HEK293 (cell line): ENCODE data around the gene ZNF680.

Experiments used
- CTCF ChIA-PET: fragments of 350-600 bp; formaldehyde crosslinking; extraction: SDS; loops from one replicate; lab custom pipeline; 2021; ENCODE audit warnings: antibody characterized with exemption; lab: Yijun Ruan, JAX
- POLR2A ChIA-PET: fragments of 300-600 bp; formaldehyde crosslinking; extraction: SDS; loops from one replicate; lab custom pipeline; 2020; ENCODE audit warnings: antibody characterized with exemption, inconsistent platforms; lab: Yijun Ruan, JAX
- H3K27ac ChIP-seq: fragments of 200-500 bp; sonication (Bioruptor generic); 2 replicates; pipeline ENCODE4 v1.5.1; 2014; ENCODE audit warnings: low read depth, low read length, control low read depth, inconsistent platforms; ENCODE audit errors: extremely low read depth
- H3K36me3 ChIP-seq, 2 experiments: fragments of 200-500 bp in 1 of 2; sonication (Bioruptor generic) in 1 of 2; 1 replicate in 1 of 2; 2 replicates in 1 of 2; pipeline ENCODE4 v1.5.1; 2014 to 2017; ENCODE audit warnings: inconsistent platforms in 2 of 2, low read length in 2 of 2; ENCODE audit not compliant: control insufficient read depth in 2 of 2, insufficient read depth in 1 of 2
- H3K4me1 ChIP-seq: fragments of 200-500 bp; sonication (Bioruptor generic); 2 replicates; pipeline ENCODE4 v1.5.1; 2014; ENCODE audit warnings: mild to moderate bottlenecking, low read length, inconsistent platforms; ENCODE audit not compliant: control insufficient read depth, insufficient read depth
- H3K4me3 ChIP-seq: 2 replicates; pipeline ENCODE4 v1.5.1; 2011; ENCODE audit warnings: low read depth, mild to moderate bottlenecking, control low read depth, low read length, moderate library complexity
- H3K9me3 ChIP-seq: fragments of 200-500 bp; sonication (Bioruptor generic); 2 replicates; pipeline ENCODE4 v1.5.1; 2014; ENCODE audit warnings: low read depth, low read length, inconsistent platforms; ENCODE audit not compliant: control insufficient read depth, insufficient read depth
- HOXC10 ChIP-seq: sonication (generic); formaldehyde crosslinking; IDR thresholded peaks from 2 replicates; pipeline ENCODE4 v1.8.1; 2023; ENCODE audit warnings: mild to moderate bottlenecking, missing genetic modification reagents
- KLF7 ChIP-seq: fragments of 450-650 bp; formaldehyde crosslinking; IDR thresholded peaks from 2 replicates; pipeline ENCODE4 v1.5.1; 2016; ENCODE audit warnings: missing biosample characterization, missing genetic modification characterization, borderline replicate concordance
- RBAK ChIP-seq: fragments of 450-650 bp; formaldehyde crosslinking; IDR thresholded peaks from 2 replicates; pipeline ENCODE4 v1.5.1; 2016; ENCODE audit warnings: missing biosample characterization, missing genetic modification characterization
- SCRT2 ChIP-seq: fragments of 450-650 bp; formaldehyde crosslinking; IDR thresholded peaks from 2 replicates; pipeline ENCODE4 v1.5.1; 2016; ENCODE audit warnings: missing biosample characterization, missing genetic modification characterization
- SETDB1 ChIP-seq: IDR thresholded peaks from one replicate; pipeline ENCODE4 v1.6.1; 2017; ENCODE audit warnings: mild to moderate bottlenecking, low read length, moderate library complexity, mixed read lengths; ENCODE audit not compliant: insufficient read length
- ZFHX2 ChIP-seq: fragments of 450-650 bp; formaldehyde crosslinking; conservative IDR thresholded peaks from 2 replicates; pipeline ENCODE4 v1.5.1; 2016; ENCODE audit warnings: missing biosample characterization, missing genetic modification characterization
- ZFP37 ChIP-seq: fragments of 450-650 bp; formaldehyde crosslinking; IDR thresholded peaks from 2 replicates; pipeline ENCODE4 v1.5.1; 2016; ENCODE audit warnings: missing biosample characterization, missing genetic modification characterization
- ZIC2 ChIP-seq: fragments of 450-650 bp; formaldehyde crosslinking; IDR thresholded peaks from 2 replicates; pipeline ENCODE4 v1.5.1; 2016; ENCODE audit warnings: missing biosample characterization, missing genetic modification characterization
- ZNF214 ChIP-seq: fragments of 450-650 bp; formaldehyde crosslinking; IDR thresholded peaks from 2 replicates; pipeline ENCODE4 v1.5.1; 2017; ENCODE audit warnings: missing biosample characterization, mild to moderate bottlenecking, missing genetic modification characterization, borderline replicate concordance
- ZNF24 ChIP-seq: fragments of 450-650 bp; formaldehyde crosslinking; IDR thresholded peaks from 2 replicates; pipeline ENCODE4 v1.5.1; 2016; ENCODE audit warnings: missing biosample characterization, missing genetic modification characterization
- ZNF274 ChIP-seq, 2 experiments: fragments of 200-500 bp in 1 of 2; fragments of 450-650 bp in 1 of 2; sonication (Bioruptor generic) in 1 of 2; formaldehyde crosslinking in 1 of 2; IDR thresholded peaks; 2 replicates each; pipeline versions ENCODE4 v1.5.1 to v1.6.1; 2014 to 2016; ENCODE audit warnings: borderline replicate concordance in 1 of 2, inconsistent platforms in 1 of 2, low read length in 1 of 2, missing biosample characterization in 1 of 2, missing genetic modification characterization in 1 of 2
- ZNF350 ChIP-seq: fragments of 450-650 bp; formaldehyde crosslinking; IDR thresholded peaks from 2 replicates; pipeline ENCODE4 v1.5.0; 2017; ENCODE audit warnings: missing biosample characterization, mild to moderate bottlenecking, missing genetic modification characterization
- ZNF423 ChIP-seq: fragments of 450-650 bp; formaldehyde crosslinking; IDR thresholded peaks from 2 replicates; pipeline ENCODE4 v1.5.1; 2016; ENCODE audit warnings: missing biosample characterization, missing genetic modification characterization
- ZNF426 ChIP-seq: fragments of 450-650 bp; formaldehyde crosslinking; IDR thresholded peaks from 2 replicates; pipeline ENCODE4 v1.5.1; 2017; ENCODE audit warnings: missing biosample characterization, missing genetic modification characterization, mild to moderate bottlenecking, inconsistent platforms, moderate library complexity
- ZNF501 ChIP-seq: fragments of 450-650 bp; formaldehyde crosslinking; IDR thresholded peaks from 2 replicates; pipeline ENCODE4 v1.5.1; 2016; ENCODE audit warnings: missing biosample characterization, missing genetic modification characterization
- ZNF521 ChIP-seq: fragments of 450-650 bp; formaldehyde crosslinking; IDR thresholded peaks from 2 replicates; pipeline ENCODE4 v1.5.1; 2017; ENCODE audit warnings: missing biosample characterization, mild to moderate bottlenecking, missing genetic modification characterization
- ZNF555 ChIP-seq: fragments of 450-650 bp; formaldehyde crosslinking; conservative IDR thresholded peaks from 2 replicates; pipeline ENCODE4 v1.5.1; 2017; ENCODE audit warnings: missing biosample characterization, mild to moderate bottlenecking, missing genetic modification characterization, inconsistent platforms
- ZNF621 ChIP-seq: fragments of 450-650 bp; formaldehyde crosslinking; IDR thresholded peaks from 2 replicates; pipeline ENCODE4 v1.5.1; 2017; ENCODE audit warnings: missing biosample characterization, missing genetic modification characterization
- ZNF670 ChIP-seq: fragments of 450-650 bp; formaldehyde crosslinking; IDR thresholded peaks from 2 replicates; pipeline ENCODE4 v1.5.1; 2016; ENCODE audit warnings: missing biosample characterization, missing genetic modification characterization, low read depth
- ZNF792 ChIP-seq: fragments of 450-650 bp; formaldehyde crosslinking; IDR thresholded peaks from 2 replicates; pipeline ENCODE4 v1.5.1; 2016; ENCODE audit warnings: missing biosample characterization, missing genetic modification characterization
- ZSCAN16 ChIP-seq: fragments of 450-650 bp; formaldehyde crosslinking; IDR thresholded peaks from 2 replicates; pipeline ENCODE4 v1.5.1; 2016; ENCODE audit warnings: missing biosample characterization, missing genetic modification characterization
- TF ChIP-seq, protein P1 (sequence below): fragments of 450-650 bp; formaldehyde crosslinking; IDR thresholded peaks from 2 replicates; pipeline ENCODE4 v1.5.1; 2016; ENCODE audit warnings: missing biosample characterization, missing genetic modification characterization
- TF ChIP-seq, protein P2 (sequence below): fragments of 450-650 bp; formaldehyde crosslinking; IDR thresholded peaks from 2 replicates; pipeline ENCODE4 v1.5.1; 2016; ENCODE audit warnings: missing biosample characterization, missing genetic modification characterization
- TF ChIP-seq, protein P3 (sequence below): fragments of 450-650 bp; formaldehyde crosslinking; IDR thresholded peaks from 2 replicates; pipeline ENCODE4 v1.5.1; 2016; ENCODE audit warnings: missing biosample characterization, missing genetic modification characterization, low read depth
- TF ChIP-seq, protein P4 (sequence below): fragments of 450-650 bp; formaldehyde crosslinking; IDR thresholded peaks from 2 replicates; pipeline ENCODE4 v1.5.1; 2017; ENCODE audit warnings: missing biosample characterization, missing genetic modification characterization
- TF ChIP-seq, protein P5 (sequence below): fragments of 450-650 bp; formaldehyde crosslinking; IDR thresholded peaks from 2 replicates; pipeline ENCODE4 v1.5.1; 2016; ENCODE audit warnings: missing biosample characterization, missing genetic modification characterization

Gene ZNF680

DNA sequence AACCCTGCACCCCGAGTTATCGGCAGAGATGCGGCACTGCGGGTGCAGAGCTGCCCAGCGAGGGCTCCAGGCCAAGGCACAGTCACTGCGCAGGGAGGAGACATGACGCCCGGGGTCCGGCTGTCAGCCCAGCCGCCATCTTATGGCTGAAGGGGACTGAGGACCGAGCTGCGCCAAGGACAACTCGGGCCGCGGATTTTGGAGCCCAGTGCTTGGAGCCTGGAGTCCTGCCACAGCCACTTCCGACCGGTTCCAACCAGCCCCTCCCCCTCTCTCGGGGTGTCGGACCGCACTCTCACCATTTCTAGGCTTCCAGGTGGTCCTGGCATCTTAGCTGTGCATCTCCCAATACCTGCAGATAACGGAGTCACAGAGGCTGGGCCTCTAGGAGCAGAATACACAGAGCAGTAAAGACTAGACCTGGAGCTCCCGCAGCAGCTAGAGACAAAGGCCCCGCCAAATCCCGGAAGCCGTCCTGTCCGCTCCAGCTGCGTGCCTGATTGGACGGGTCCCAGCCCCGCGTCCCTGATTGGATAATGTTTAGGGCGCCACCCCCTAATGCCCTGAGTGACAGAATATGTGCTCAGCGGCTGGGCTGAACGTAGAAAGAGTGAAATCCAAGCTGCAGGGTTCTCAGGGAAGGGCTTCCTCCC lies at the start of gene ZNF680 (continued):
- TF ChIP-seq ZNF555 (no peak), ZNF501 (0 out of 2 replicates have a peak, but pooled peaks have one; percentile 48), ZNF670 (tag by site-specific recombination) (no peak), ZNF423 (tag by site-specific recombination) (no peak), ZNF350 (tag by site-specific recombination) (peak; percentile 69), HOXC10 (CRISPR knock-in tag) (no peak), ZSCAN16 (tag by site-specific recombination) (no peak)
- TF ChIP-seq, protein P1, sequence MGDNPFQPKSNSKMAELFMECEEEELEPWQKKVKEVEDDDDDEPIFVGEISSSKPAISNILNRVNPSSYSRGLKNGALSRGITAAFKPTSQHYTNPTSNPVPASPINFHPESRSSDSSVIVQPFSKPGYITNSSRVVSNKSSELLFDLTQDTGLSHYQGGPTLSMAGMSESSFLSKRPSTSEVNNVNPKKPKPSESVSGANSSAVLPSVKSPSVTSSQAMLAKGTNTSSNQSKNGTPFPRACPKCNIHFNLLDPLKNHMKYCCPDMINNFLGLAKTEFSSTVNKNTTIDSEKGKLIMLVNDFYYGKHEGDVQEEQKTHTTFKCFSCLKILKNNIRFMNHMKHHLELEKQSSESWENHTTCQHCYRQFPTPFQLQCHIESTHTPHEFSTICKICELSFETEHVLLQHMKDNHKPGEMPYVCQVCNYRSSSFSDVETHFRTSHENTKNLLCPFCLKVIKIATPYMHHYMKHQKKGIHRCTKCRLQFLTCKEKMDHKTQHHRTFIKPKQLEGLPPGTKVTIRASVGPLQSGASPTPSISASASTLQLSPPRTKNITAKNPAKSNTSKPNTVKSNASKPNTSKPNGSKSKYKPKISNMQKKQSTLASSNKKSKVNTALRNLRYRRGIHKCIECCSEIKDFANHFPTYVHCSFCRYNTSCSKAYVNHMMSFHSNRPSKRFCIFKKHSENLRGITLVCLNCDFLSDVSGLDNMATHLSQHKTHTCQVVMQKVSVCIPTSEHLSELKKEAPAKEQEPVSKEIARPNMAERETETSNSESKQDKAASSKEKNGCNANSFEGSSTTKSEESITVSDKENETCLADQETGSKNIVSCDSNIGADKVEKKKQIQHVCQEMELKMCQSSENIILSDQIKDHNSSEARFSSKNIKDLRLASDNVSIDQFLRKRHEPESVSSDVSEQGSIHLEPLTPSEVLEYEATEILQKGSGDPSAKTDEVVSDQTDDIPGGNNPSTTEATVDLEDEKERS (tag by site-specific recombination) = 0 out of 2 replicates have a peak, but pooled peaks have one; percentile 69
- TF ChIP-seq, protein P2, sequence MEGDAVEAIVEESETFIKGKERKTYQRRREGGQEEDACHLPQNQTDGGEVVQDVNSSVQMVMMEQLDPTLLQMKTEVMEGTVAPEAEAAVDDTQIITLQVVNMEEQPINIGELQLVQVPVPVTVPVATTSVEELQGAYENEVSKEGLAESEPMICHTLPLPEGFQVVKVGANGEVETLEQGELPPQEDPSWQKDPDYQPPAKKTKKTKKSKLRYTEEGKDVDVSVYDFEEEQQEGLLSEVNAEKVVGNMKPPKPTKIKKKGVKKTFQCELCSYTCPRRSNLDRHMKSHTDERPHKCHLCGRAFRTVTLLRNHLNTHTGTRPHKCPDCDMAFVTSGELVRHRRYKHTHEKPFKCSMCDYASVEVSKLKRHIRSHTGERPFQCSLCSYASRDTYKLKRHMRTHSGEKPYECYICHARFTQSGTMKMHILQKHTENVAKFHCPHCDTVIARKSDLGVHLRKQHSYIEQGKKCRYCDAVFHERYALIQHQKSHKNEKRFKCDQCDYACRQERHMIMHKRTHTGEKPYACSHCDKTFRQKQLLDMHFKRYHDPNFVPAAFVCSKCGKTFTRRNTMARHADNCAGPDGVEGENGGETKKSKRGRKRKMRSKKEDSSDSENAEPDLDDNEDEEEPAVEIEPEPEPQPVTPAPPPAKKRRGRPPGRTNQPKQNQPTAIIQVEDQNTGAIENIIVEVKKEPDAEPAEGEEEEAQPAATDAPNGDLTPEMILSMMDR (tag by site-specific recombination) = no peak
- TF ChIP-seq, all 188 proteins: peak for 20

DNA sequence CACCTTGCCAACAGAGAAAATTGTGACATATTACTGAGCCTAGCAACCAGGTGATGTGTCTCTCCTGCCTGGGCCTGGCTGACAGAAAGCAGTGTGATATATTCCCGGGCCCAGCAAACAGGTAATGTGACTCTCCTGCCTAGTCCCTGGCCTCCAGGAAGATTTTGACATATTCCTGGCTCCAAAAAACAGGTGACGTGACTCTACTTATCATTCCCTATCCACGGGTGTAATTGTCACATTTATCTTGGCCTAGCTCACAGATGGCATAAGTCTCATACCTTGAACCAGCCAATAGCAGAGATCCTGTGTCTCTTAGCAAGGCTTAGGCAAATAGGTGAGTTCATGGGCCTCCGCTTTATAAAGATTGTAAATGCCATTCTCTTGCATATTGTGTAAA lies 49.6 kb upstream of the ZNF680 start:
- TF ChIP-seq ZNF426 (tag by site-specific recombination) (no peak), ZNF521 (no peak), SETDB1 (no peak), ZNF621 (tag by site-specific recombination) (no peak), ZIC2 (tag by site-specific recombination) (no peak), ZNF274 (IDR thresholded peaks at IDR 0.05; ENCODE audit: low read length) (no peak), ZNF274 (tag by site-specific recombination; IDR thresholded peaks at IDR 0.05; ENCODE audit: borderline replicate concordance) (no peak), RBAK (tag by site-specific recombination) (no peak), ZFHX2 (no peak), ZFP37 (no peak), KLF7 (tag by site-specific recombination) (no peak), ZNF792 (tag by site-specific recombination) (no peak), ZNF24 (tag by site-specific recombination) (no peak), ZNF214 (no peak), SCRT2 (no peak)
- TF ChIP-seq, protein P3, sequence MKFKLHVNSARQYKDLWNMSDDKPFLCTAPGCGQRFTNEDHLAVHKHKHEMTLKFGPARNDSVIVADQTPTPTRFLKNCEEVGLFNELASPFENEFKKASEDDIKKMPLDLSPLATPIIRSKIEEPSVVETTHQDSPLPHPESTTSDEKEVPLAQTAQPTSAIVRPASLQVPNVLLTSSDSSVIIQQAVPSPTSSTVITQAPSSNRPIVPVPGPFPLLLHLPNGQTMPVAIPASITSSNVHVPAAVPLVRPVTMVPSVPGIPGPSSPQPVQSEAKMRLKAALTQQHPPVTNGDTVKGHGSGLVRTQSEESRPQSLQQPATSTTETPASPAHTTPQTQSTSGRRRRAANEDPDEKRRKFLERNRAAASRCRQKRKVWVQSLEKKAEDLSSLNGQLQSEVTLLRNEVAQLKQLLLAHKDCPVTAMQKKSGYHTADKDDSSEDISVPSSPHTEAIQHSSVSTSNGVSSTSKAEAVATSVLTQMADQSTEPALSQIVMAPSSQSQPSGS = no peak
- TF ChIP-seq, protein P4, sequence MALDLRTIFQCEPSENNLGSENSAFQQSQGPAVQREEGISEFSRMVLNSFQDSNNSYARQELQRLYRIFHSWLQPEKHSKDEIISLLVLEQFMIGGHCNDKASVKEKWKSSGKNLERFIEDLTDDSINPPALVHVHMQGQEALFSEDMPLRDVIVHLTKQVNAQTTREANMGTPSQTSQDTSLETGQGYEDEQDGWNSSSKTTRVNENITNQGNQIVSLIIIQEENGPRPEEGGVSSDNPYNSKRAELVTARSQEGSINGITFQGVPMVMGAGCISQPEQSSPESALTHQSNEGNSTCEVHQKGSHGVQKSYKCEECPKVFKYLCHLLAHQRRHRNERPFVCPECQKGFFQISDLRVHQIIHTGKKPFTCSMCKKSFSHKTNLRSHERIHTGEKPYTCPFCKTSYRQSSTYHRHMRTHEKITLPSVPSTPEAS = no peak
- TF ChIP-seq, protein P5, sequence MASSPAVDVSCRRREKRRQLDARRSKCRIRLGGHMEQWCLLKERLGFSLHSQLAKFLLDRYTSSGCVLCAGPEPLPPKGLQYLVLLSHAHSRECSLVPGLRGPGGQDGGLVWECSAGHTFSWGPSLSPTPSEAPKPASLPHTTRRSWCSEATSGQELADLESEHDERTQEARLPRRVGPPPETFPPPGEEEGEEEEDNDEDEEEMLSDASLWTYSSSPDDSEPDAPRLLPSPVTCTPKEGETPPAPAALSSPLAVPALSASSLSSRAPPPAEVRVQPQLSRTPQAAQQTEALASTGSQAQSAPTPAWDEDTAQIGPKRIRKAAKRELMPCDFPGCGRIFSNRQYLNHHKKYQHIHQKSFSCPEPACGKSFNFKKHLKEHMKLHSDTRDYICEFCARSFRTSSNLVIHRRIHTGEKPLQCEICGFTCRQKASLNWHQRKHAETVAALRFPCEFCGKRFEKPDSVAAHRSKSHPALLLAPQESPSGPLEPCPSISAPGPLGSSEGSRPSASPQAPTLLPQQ (tag by site-specific recombination) = no peak
- no peak overlapping the region for H3K4me3 ChIP-seq
- H3K4me1 ChIP-seq = no peaks in the 10 kb centered on the region
- no peaks in the 10 kb centered on the region for H3K36me3 ChIP-seq
- H3K9me3 ChIP-seq = no peaks in the 10 kb centered on the region
- CTCF ChIA-PET = interaction anchor here (0.5 kb wide), 1 partner anchor 12 kb away, joined by 3 read pairs; no protein-coding TSS in a partner anchor
- POLR2A ChIA-PET = no interaction called here
- no peak overlapping the region for H3K27ac ChIP-seq
